Activated CD4-positive, alpha-beta T cell treated with anti-CD3 and anti-CD28 coated beads for 4 hours (primary cell): ENCODE measurements around the gene ADGRA3.

Experiments used
- DNase-seq, 2 donors: peaks; one replicate each; pipeline ENCODE4 v3.0.0-alpha.2; 2020

ADGRA3 gene

GRCh38 chr4:22348410-22348809 lies 167.5 kb downstream of the ADGRA3 start:
- no peak for DNase-seq

DNA sequence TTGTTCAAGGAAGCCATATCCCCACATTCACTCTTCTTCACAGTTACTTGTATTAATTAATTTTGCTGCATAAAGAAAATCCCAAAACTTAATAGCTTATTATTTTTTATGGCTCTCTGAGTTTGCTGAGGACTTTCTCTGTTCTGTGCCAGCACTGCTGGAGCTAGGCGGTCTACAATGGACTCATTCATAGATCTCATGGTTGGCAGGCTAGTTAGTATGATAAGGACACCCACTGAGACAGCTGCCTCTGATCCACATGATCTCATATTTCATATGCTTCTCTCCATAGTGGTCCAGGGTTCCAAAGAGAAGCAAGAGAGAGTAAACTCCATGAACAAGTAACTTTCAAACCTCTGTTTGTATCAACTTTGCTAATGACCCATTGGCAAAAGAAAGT lies 170.2 kb downstream of the ADGRA3 start:
- no peak for DNase-seq

DNA sequence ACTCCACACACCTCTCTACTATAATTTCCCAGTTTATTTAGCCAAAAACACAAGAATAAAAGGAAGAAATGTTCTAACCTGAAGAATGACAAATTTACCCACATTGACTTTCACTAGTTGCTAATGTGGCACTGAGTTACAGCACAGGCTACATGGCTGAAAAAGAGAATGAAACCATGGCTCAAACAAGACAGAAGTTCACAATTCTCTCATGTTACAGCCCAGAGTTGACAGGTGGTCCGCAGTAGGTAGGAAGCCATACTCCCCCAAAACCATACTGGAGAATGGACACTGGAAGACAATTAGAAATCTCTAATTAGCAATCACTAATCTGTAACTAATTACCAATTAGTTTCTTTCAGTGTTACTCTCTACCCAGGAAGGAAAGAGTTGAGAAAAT lies 170.8 kb downstream of the ADGRA3 start:
- DNase-seq: no peak

- DNase-seq: no peak
Observed at GRCh38 chr4:22343606-22344005, 172.3 kb downstream of the ADGRA3 start.

GRCh38 chr4:22339491-22339890 lies 176.4 kb downstream of the ADGRA3 start:
- no peak for DNase-seq

DNA sequence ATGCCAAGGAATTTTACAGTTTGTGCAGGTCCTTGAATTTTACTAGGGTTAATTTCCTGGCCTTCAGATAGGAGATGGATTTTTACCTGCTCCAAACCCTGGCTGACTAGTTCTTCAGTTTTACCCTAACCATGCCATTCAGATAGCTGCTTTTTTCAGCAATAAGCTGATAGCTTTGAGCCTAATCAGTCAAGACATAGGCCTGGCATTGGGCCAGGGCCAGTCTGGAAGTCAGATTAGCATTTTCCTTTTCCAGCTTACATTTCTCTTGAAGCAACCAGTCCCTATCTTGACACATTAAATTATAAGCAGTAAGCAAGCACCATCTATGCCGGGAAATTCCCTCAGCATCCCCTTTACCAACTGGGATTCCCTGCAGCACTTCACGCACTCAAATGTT lies 177.1 kb downstream of the ADGRA3 start:
- DNase-seq: no peak
